GM10847 (cell line): ENCODE results near the gene DTL.

Experiments used
- POLR2A ChIP-seq: IDR thresholded peaks from 2 replicates; pipeline ENCODE4 v1.6.1; 2011; ENCODE audit not compliant: insufficient read length; ENCODE audit errors: extremely low read depth

The DTL gene

GRCh38 chr1:212108187-212108586, 72.6 kb downstream of the DTL start:
- no peak for TF ChIP-seq POLR2A

GRCh38 chr1:212108981-212109380, 73.4 kb downstream of the DTL start:
- TF ChIP-seq POLR2A: no peak

GRCh38 chr1:212109728-212110127, 74.2 kb downstream of the DTL start:
- TF ChIP-seq POLR2A: no peak

- TF ChIP-seq POLR2A: no peak
Observed at GRCh38 chr1:212110617-212111016, 75.1 kb downstream of the DTL start.

GRCh38 chr1:212111536-212111935, 76.0 kb downstream of the DTL start:
- no peak for TF ChIP-seq POLR2A

GRCh38 chr1:212113706-212114105, 78.2 kb downstream of the DTL start:
- TF ChIP-seq POLR2A: no peak

GRCh38 chr1:212118167-212118871, 82.8 kb downstream of the DTL start:
- TF ChIP-seq POLR2A: no peak

GRCh38 chr1:212118872-212119260, 83.3 kb downstream of the DTL start:
- TF ChIP-seq POLR2A: no peak

GRCh38 chr1:212119397-212119837, 83.9 kb downstream of the DTL start:
- TF ChIP-seq POLR2A: no peak

- no peak for TF ChIP-seq POLR2A
Observed at GRCh38 chr1:212119863-212120262, 84.3 kb downstream of the DTL start.

GRCh38 chr1:212121779-212122178, 86.2 kb downstream of the DTL start:
- no peak for TF ChIP-seq POLR2A

- no peak for TF ChIP-seq POLR2A
Observed at GRCh38 chr1:212124690-212125582, 89.4 kb downstream of the DTL start.

- TF ChIP-seq POLR2A: no peak
Observed at GRCh38 chr1:212125654-212126053, 90.1 kb downstream of the DTL start.

GRCh38 chr1:212127221-212127620, 91.7 kb downstream of the DTL start:
- no peak for TF ChIP-seq POLR2A

GRCh38 chr1:212129781-212130180, 94.2 kb downstream of the DTL start:
- no peak for TF ChIP-seq POLR2A

GRCh38 chr1:212132025-212132424, 96.5 kb downstream of the DTL start:
- TF ChIP-seq POLR2A: no peak
